SW480 (cell line): ENCODE results near the gene GSS.
A peak's percentile ranks its signal among the peaks of the same experiment; 100 is the strongest.

ENCODE experiments used
- DNase-seq: peaks from one replicate; pipeline ENCODE4 v3.0.0-alpha.2; 2016; ENCODE audit warnings: low spot score

The GSS gene

DNA sequence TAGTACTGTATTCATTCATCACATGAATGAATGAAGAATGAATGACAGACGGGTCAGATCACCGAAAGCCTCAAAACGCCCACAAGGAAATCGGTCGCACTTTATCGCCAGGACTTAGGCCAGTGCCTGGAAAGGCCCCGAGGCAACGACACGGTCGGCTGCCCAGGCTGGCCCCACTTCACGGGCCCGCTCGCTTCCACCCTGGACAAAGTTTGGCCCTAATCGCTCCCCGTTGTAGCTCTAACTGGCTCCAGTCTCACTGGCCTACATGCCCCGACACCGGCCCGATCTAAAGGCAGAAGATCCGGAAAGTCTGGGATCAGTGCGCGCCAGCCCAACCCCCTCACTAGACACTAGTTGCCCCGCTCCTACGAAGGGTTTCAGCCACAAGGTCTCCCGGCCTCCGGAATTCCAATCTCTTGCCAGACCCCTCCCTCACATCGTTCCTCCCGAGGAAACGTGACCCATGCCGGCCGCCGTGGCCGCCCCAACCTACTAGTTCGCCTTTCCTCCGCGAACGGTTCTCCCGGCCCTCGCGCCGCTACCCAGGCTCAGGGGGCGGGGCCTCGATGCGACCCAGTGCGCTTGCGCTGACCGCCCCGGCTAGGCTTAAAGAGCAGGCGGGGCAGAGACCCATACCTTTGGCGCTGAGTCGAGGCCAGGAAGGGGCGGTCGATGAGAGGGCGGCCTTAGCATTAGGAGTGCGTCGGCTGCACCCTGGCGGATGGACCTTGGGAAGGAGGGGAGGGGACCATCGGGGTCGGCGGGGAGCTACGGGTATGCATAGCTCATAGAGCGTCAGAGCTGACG is at the start of gene GSS, which contains the start of gene MYH7B:
TSS of gene GSS (minus strand) at position 576 of the 810 bp plus-strand sequence. CDS start 3,954 bp downstream, outside the sequence.
TSS of gene MYH7B (plus strand) at position 638 of the 810 bp plus-strand sequence. CDS start 22,138 bp downstream, outside the sequence.
- peak; percentile 97 for DNase-seq

GRCh38 chr20:35004749-35005462 is 49.3 kb upstream of the GSS start:
- no peak for DNase-seq

DNA sequence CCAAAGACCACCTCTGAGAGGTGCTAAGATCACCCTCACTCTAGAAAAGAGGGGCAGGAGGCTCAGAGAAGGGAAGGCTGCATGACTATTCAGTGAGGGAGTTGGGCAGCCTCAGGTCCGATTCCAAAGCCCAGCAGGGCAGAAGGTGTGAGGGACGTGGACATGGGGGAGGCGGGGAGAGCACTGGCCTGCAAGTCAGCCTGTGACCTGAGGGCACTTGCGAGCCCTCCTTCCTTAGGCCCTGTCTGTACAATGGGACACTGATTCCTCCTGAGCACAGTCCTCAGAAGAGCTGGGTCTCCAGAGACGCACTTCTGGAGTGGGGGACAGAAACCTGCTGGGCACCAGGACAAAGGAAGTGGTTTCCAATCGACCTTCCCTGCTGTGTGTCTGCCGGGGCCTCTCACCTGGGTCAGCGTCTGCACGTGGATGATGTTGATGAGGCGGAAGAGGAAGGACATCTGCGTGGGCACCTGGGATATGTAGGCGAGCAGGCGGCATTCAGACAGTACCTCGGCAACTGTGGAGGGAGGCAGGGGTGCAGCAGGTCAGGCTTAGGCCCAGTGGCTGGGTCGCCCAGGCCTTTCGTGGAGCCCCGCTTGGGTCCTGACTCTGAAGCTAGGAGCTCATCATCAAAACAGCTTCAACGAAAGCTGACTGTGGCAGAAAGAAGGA is 48.6 kb upstream of the GSS start:
- DNase-seq = no peak

DNA sequence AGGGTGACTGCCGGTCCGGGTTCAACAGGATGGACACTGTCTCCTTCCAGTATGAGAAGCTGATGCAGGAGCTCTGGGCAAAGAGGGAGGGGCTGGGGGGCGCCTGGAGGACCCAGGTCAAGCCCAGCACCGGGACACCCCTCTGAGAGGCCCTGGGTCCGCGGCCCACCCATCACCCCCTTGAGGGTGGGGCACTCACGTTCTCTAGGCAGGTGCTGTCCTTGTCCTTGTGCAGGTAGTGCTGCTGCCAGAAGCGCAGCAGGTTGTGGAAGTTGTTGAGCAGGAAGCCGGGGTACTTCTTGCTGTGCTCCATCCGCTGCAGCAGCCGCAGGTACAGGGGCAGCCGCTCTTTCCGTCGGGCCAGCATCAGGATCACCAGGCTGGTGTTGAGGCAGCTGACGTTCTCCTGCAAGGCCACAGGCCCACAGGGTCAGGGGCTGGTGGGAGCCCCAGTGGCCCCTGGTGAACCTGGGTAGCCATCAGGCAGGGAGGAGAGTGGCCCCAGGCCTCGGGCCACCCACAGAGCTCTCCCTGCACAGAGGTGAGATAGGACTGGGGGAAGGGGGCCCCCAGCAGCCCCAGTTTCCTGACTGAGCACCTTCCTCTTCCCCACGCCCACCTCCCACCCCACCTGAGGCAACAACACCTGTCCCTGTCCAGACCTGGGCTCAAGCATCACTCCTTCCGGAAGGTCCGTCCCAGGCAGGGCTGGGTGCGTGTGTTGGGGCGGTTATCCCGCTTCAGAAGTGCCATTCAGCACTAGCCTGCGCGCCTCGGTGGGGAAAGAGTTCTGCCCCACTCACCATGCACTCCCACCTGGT is 47.8 kb upstream of the GSS start:
- no peak for DNase-seq

GRCh38 chr20:35002426-35003210 is 47.0 kb upstream of the GSS start:
- DNase-seq = no peak

GRCh38 chr20:35001596-35002362 is 46.2 kb upstream of the GSS start:
- no peak for DNase-seq

DNA sequence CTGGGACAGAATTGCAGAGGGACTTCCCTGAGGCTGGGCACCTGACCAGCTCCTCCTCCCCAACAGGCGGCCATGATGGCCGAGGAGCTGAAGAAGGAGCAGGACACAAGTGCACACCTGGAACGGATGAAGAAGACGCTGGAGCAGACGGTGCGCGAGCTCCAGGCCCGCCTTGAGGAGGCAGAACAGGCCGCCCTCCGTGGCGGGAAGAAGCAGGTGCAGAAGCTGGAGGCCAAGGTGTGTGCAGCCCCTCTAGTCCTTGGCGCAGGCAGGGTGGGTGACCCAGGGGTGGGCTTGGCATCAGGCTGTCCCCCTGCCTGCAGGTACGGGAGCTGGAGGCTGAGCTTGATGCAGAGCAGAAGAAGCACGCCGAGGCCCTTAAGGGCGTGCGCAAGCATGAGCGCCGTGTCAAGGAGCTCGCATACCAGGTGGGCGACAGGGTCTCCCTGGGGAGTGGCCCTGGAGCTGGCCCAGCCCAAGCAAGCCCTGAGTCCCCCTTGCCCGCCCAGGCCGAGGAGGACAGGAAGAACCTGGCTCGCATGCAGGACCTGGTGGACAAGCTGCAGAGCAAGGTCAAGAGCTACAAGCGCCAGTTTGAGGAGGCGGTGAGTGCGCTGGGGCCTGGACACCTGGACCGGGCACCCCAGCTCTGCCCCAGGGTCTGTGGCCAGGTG is 45.5 kb upstream of the GSS start:
- DNase-seq = no peak

- no peak for DNase-seq
Observed at GRCh38 chr20:35000311-35000921, 44.8 kb upstream of the GSS start.

- DNase-seq = no peak
Observed at GRCh38 chr20:34999782-35000181, 44.2 kb upstream of the GSS start.

- no peak for DNase-seq
Observed at GRCh38 chr20:34999021-34999451, 43.4 kb upstream of the GSS start.

- DNase-seq = no peak
Observed at GRCh38 chr20:34998331-34998950, 42.8 kb upstream of the GSS start.

DNA sequence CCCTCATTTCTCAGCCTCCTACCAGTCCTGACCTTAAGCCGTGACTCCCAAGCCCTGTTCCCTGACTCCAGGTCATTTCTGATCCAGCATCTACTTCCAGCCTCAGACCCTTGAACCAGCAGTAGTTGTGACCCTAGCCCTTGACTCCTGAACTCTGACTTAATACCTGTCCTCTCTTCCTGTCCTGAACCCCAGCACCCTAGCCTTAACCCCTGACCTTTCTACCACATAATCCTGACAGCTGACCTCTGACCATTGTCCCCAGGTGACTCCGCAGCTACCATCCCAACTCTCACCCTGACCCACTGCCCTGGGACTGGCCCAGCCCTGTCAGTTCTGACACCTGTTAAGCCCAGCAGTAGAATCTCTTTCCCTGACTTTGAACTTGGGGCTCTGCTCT is 42.2 kb upstream of the GSS start:
- no peak for DNase-seq

DNA sequence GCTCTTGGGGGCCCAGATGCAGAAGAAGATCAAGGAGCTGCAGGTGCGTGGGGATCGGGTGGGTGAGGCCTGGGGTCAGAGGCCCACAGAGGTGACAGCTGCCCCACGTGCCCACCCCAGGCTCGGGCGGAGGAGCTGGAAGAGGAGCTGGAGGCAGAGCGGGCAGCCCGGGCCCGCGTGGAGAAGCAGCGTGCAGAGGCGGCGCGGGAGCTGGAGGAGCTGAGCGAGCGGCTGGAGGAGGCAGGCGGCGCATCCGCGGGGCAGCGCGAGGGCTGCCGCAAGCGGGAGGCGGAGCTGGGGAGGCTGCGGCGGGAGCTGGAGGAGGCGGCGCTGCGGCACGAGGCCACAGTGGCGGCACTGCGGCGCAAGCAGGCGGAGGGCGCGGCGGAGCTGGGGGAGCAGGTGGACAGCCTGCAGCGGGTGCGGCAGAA is 41.5 kb upstream of the GSS start:
- no peak for DNase-seq

DNA sequence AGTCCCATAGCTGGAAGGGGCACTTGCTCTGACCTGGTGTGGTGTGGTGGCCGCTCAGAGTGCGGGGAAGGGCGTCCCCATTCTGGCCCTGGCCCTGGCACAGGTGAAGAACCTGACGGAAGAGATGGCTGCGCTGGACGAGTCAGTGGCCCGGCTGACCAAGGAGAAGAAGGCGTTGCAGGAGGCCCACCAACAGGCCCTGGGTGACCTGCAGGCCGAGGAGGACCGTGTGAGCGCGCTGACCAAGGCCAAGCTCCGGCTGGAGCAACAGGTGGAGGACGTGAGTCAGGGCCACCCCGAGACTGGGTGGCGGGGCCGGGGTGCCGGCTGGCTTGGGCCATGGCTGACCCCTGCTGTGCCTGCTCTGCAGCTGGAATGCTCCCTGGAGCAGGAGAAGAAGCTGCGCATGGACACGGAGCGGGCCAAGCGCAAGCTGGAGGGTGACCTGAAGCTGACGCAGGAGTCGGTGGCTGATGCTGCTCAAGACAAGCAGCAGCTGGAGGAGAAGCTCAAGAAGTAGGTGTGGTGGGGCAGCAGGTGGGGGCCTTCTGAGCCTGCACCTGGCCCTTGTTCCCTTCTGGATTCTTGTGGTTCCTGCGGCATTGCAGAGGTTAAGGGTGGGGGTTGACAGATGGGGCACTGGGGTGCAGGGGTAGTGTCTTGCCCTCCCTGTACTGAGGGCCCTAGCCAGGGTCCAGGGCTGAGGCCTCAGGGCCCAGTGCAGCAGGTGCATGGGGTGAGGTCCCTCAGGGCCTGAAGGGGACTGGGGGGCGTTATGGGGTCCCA is 40.8 kb upstream of the GSS start:
- no peak for DNase-seq

- no peak for DNase-seq
Observed at GRCh38 chr20:34995696-34996095, 40.1 kb upstream of the GSS start.

- DNase-seq = no peak
Observed at GRCh38 chr20:34995192-34995591, 39.6 kb upstream of the GSS start.

GRCh38 chr20:34994509-34995131 is 39.0 kb upstream of the GSS start:
- DNase-seq = no peak
